Effector memory CD4-positive, alpha-beta T cell (primary cell): ENCODE data around the gene LCP2.

Experiments
- DNase-seq, 3 donors: peaks; one replicate each; pipeline ENCODE4 v3.0.0-alpha.2; 2020
- H3K27ac ChIP-seq: 2 replicates; pipeline ENCODE4 v1.7.0; 2013; ENCODE audit warnings: mild to moderate bottlenecking, low read length, moderate library complexity; ENCODE audit not compliant: insufficient read depth, poor library complexity, severe bottlenecking
- H3K27me3 ChIP-seq: replicated peaks from 2 replicates; pipeline ENCODE4 v1.7.0; 2013; ENCODE audit warnings: mild to moderate bottlenecking, low read length; ENCODE audit not compliant: insufficient read depth, control insufficient read depth, poor library complexity, severe bottlenecking
- H3K36me3 ChIP-seq: 2 replicates; pipeline ENCODE4 v1.7.0; 2013; ENCODE audit warnings: mild to moderate bottlenecking, low read length, moderate library complexity; ENCODE audit not compliant: control insufficient read depth, insufficient read depth
- H3K4me1 ChIP-seq: 2 replicates; pipeline ENCODE4 v1.7.0; 2013; ENCODE audit warnings: low read length, mild to moderate bottlenecking; ENCODE audit not compliant: control insufficient read depth, insufficient read depth, poor library complexity, severe bottlenecking
- H3K4me3 ChIP-seq: 2 replicates; pipeline ENCODE4 v1.7.0; 2013; ENCODE audit warnings: low read length, low read depth, mild to moderate bottlenecking; ENCODE audit not compliant: insufficient read depth, poor library complexity, severe bottlenecking
- H3K9me3 ChIP-seq: 2 replicates; pipeline ENCODE4 v1.7.0; 2013; ENCODE audit warnings: mild to moderate bottlenecking, low read length, moderate library complexity; ENCODE audit not compliant: control insufficient read depth

The LCP2 gene

DNA sequence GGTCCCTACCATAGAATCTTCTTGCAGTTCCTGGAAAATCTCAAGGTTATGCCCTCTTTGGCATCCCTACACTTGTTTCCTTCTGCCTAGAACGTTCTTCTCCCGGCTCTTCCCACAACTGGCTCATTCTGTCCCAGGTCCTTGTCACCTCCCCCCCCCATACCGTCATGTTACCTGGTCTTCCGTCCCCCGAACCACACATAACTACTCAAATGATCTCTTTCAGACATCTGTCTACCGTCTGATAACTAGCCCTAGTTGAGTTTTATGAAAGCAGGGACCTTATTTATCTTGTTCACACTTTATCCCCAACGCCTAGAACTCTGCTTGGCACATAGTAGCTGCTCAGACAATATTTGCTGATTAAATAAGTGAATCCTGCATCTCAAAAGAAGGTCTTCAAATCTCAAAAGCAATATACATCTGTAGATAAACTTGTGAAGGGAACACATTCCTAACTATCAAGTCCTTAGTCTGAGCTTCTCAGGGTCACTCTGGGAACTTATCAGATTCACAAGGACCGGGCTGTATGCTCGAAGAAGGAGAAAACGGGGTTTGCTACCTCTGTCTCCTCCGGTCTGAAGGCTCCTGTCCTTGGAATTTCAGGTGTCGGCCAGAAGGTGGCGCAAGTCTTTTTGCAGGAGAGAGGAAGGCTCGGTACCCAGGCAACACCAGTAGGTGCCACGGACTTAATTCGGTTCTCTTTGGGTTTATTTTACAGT lies 30.0 kb downstream of the LCP2 start:
- Histone ChIP-seq H3K9me3 (no peaks in the 10 kb centered on the region), H3K27ac (peak overlapping the region; percentile 74), H3K27me3 (no peaks in the 10 kb centered on the region), H3K4me1 (peaks cover 64% of the 10 kb centered on the region), H3K36me3 (peaks cover 72% of the 10 kb centered on the region), H3K4me3 (no peak overlapping the region)
- peak; percentile 62 to 75 (median 66) for DNase-seq

GRCh38 chr5:170266570-170267381 lies 30.8 kb downstream of the LCP2 start:
- Histone ChIP-seq H3K4me3 (no peak overlapping the region), H3K27me3 (no peaks in the 10 kb centered on the region), H3K36me3 (peaks cover 70% of the 10 kb centered on the region), H3K27ac (peak overlapping the region; percentile 74), H3K9me3 (no peaks in the 10 kb centered on the region), H3K4me1 (peaks cover 71% of the 10 kb centered on the region)
- peak; percentile 37 to 54 (median 40) for DNase-seq

- Histone ChIP-seq H3K27me3 (no peaks in the 10 kb centered on the region), H3K36me3 (peaks cover 68% of the 10 kb centered on the region), H3K4me3 (no peak overlapping the region), H3K27ac (no peak overlapping the region), H3K9me3 (no peaks in the 10 kb centered on the region), H3K4me1 (peaks cover 76% of the 10 kb centered on the region)
- DNase-seq = no peak
Observed at GRCh38 chr5:170265522-170265921, 32.1 kb downstream of the LCP2 start.

DNA sequence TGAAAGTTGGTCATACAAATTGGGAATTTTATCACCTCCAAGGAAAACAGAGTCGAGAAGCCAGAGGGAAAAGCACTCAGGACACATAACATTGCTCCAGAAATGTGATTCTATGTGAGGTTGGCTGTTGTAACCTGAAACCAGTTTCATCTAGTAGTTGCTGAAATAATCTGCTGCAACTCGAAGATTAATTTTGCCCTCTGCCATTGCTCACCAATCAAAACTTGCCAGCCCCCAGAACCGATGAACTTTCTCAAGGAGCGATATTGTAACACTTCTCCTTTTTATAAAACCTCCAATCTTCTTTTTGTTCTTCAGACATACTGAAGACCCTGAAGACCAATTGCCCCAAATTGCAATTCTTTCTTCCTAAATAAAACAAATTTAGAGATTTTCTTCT lies 33.7 kb downstream of the LCP2 start:
- H3K27me3 ChIP-seq = no peaks in the 10 kb centered on the region
- H3K4me1 ChIP-seq = peaks cover 67% of the 10 kb centered on the region
- no peak for DNase-seq
- H3K27ac ChIP-seq = peak overlapping the region; percentile 36
- H3K4me3 ChIP-seq = no peak overlapping the region
- H3K36me3 ChIP-seq = peaks cover 68% of the 10 kb centered on the region
- H3K9me3 ChIP-seq = no peaks in the 10 kb centered on the region

GRCh38 chr5:170262061-170263045 lies 35.2 kb downstream of the LCP2 start:
- Histone ChIP-seq H3K4me1 (peaks cover 52% of the 10 kb centered on the region), H3K36me3 (peaks cover 81% of the 10 kb centered on the region)

GRCh38 chr5:170261528-170262043 lies 36.0 kb downstream of the LCP2 start:
- Histone ChIP-seq H3K4me1 (peaks cover 44% of the 10 kb centered on the region), H3K9me3 (no peaks in the 10 kb centered on the region)

More at GRCh38 chr5:170262061-170263045, 35.2 kb downstream of the LCP2 start:
- peak in 2 of 3 donors; percentile 49 to 56 for DNase-seq
- H3K4me3 ChIP-seq = no peak overlapping the region
- no peaks in the 10 kb centered on the region for H3K9me3 ChIP-seq
- H3K27me3 ChIP-seq = no peaks in the 10 kb centered on the region
- peak overlapping the region; percentile 69 for H3K27ac ChIP-seq

GRCh38 chr5:170257370-170257769 lies 40.2 kb downstream of the LCP2 start:
- Histone ChIP-seq H3K36me3 (peaks cover 91% of the 10 kb centered on the region), H3K4me3 (no peak overlapping the region), H3K9me3 (no peaks in the 10 kb centered on the region), H3K27ac (no peak overlapping the region), H3K4me1 (peaks cover 37% of the 10 kb centered on the region), H3K27me3 (no peaks in the 10 kb centered on the region)
- no peak for DNase-seq

More at GRCh38 chr5:170261528-170262043, 36.0 kb downstream of the LCP2 start:
- DNase-seq = no peak
- Histone ChIP-seq H3K4me3 (no peak overlapping the region), H3K27me3 (no peaks in the 10 kb centered on the region), H3K36me3 (peaks cover 87% of the 10 kb centered on the region), H3K27ac (peak overlapping the region; percentile 69)

- Histone ChIP-seq H3K4me1 (peaks cover 30% of the 10 kb centered on the region), H3K36me3 (peaks cover 94% of the 10 kb centered on the region), H3K4me3 (no peak overlapping the region), H3K27me3 (no peaks in the 10 kb centered on the region), H3K27ac (no peak overlapping the region), H3K9me3 (no peaks in the 10 kb centered on the region)
- DNase-seq = no peak
Observed at GRCh38 chr5:170256571-170256970, 41.0 kb downstream of the LCP2 start.

GRCh38 chr5:170254056-170254455 lies 43.5 kb downstream of the LCP2 start:
- peaks cover 94% of the 10 kb centered on the region for H3K36me3 ChIP-seq
- H3K27me3 ChIP-seq = no peaks in the 10 kb centered on the region

More at GRCh38 chr5:170254056-170254455, 43.5 kb downstream of the LCP2 start:
- Histone ChIP-seq H3K4me1 (peaks cover 15% of the 10 kb centered on the region), H3K27ac (peak overlapping the region; percentile 66), H3K4me3 (no peak overlapping the region), H3K9me3 (no peaks in the 10 kb centered on the region)
- DNase-seq = peak; percentile 55 to 71 (median 61)
